HepG2 (cell line): Measurements from ENCODE around the gene PCSK5. TPM values are rescaled to one million over a fixed set of nuclear protein-coding genes. Genes with fewer than 3 reads are reported as not detected.

ENCODE experiments used
- ATAC-seq: fragments of 200-7000 bp; cut with Tn5 transposase; 3 replicates; pipeline ENCODE4 v1.9.1; 2020; ENCODE audit warnings: mild to moderate bottlenecking, moderate library complexity
- BruUV-seq: library from RNA; stranded (reverse); fragments of 400-500 nt; replicated peaks from 2 replicates; lab custom pipeline; 2021; lab: Mats Ljungman, UMichigan
- CTCF ChIA-PET: fragments of 300-600 bp; formaldehyde crosslinking; extraction: SDS; loops from one replicate; lab custom pipeline; 2021; ENCODE audit warnings: low total read pairs, inconsistent platforms, low intra/inter-chr PET ratio; lab: Yijun Ruan, JAX
- POLR2A ChIA-PET: fragments of 350-600 bp; sonication (Branson Sonifier 250); formaldehyde crosslinking; loops from one replicate; lab custom pipeline; 2020; ENCODE audit warnings: antibody characterized with exemption, inconsistent platforms; lab: Yijun Ruan, JAX
- DNase-seq: peaks from one replicate; pipeline ENCODE4 v3.0.0-alpha.2; 2015; ENCODE audit warnings: low spot score
- FAIRE-seq: peaks from 3 replicates; lab custom pipeline; 2011; peaks lifted over from hg19 to GRCh38; lab: Jason Lieb, UNC
- H2AFZ ChIP-seq: one replicate; pipeline ENCODE4 v1.6.1; 2011; ENCODE audit warnings: low read length, inconsistent platforms
- H3K27ac ChIP-seq: fragments of 300-600 bp; 3 replicates; pipeline ENCODE4 v1.8.0; 2011; ENCODE audit warnings: mixed run types, mild to moderate bottlenecking, mixed read lengths, low read length, inconsistent platforms; ENCODE audit not compliant: insufficient read depth; ENCODE audit errors: extremely low read length
- H3K27me3 ChIP-seq, 2 experiments: fragments of 200-600 bp in 1 of 2; 2 replicates in 1 of 2; 3 replicates in 1 of 2; pipeline versions ENCODE4 v1.6.0 to v1.8.0; 2011; ENCODE audit warnings: low read length in 2 of 2, mild to moderate bottlenecking in 2 of 2, moderate library complexity in 2 of 2, inconsistent platforms in 1 of 2; ENCODE audit not compliant: insufficient read depth in 2 of 2, control insufficient read depth in 1 of 2
- H3K36me3 ChIP-seq, 2 experiments: fragments of 200-600 bp in 1 of 2; replicated peaks in 1 of 2; 2 replicates in 1 of 2; 3 replicates in 1 of 2; pipeline versions ENCODE4 v1.5.1 to v1.8.0; 2011; ENCODE audit warnings: low read length in 2 of 2, inconsistent platforms in 1 of 2; ENCODE audit not compliant: insufficient read depth in 2 of 2, control insufficient read depth in 1 of 2
- H3K4me1 ChIP-seq: 2 replicates; pipeline ENCODE4 v1.5.1; 2012; ENCODE audit warnings: low read length, inconsistent platforms; ENCODE audit not compliant: insufficient read depth
- H3K4me2 ChIP-seq: 2 replicates; pipeline ENCODE4 v1.6.0; 2011; ENCODE audit warnings: low read depth, low read length, inconsistent platforms
- H3K4me3 ChIP-seq, 3 experiments: fragments of 200-600 bp in 1 of 3; sonication (generic), shearing (Covaris generic) in 1 of 3; replicated peaks in 1 of 3; 2 replicates each; pipeline ENCODE4 v1.5.1; 2011 to 2016; ENCODE audit warnings: low read length in 3 of 3, inconsistent platforms in 2 of 3, low read depth in 2 of 3, mild to moderate bottlenecking in 2 of 3, control low read depth in 1 of 3, mixed read lengths in 1 of 3; ENCODE audit not compliant: insufficient read depth in 1 of 3
- H3K79me2 ChIP-seq: one replicate; pipeline ENCODE4 v1.6.1; 2011; ENCODE audit warnings: low read length, inconsistent platforms; ENCODE audit not compliant: insufficient read depth
- H3K9ac ChIP-seq: 2 replicates; pipeline ENCODE4 v1.6.0; 2011; ENCODE audit warnings: mild to moderate bottlenecking, low read depth, low read length, inconsistent platforms; ENCODE audit not compliant: insufficient read depth
- H3K9me3 ChIP-seq: 2 replicates; pipeline ENCODE4 v1.5.1; 2012; ENCODE audit warnings: mild to moderate bottlenecking, low read length
- H4K20me1 ChIP-seq: 2 replicates; pipeline ENCODE4 v1.6.0; 2011; ENCODE audit warnings: inconsistent platforms, mild to moderate bottlenecking, low read length, moderate library complexity; ENCODE audit not compliant: insufficient read depth
- ATF1 ChIP-seq: IDR thresholded peaks from 2 replicates; pipeline ENCODE4 v1.6.1; 2016; ENCODE audit warnings: mild to moderate bottlenecking, control low read depth
- JARID2 ChIP-seq: sonication (generic); formaldehyde crosslinking; IDR thresholded peaks from 2 replicates; pipeline ENCODE4 v1.8.1; 2023; ENCODE audit warnings: missing genetic modification reagents, inconsistent platforms; ENCODE audit not compliant: insufficient replicate concordance
- KLF6 ChIP-seq: IDR thresholded peaks from 2 replicates; pipeline ENCODE4 v1.8.0; 2016; ENCODE audit warnings: missing biosample characterization, missing genetic modification reagents
- MAFK ChIP-seq, 2 experiments: IDR thresholded peaks in 1 of 2; conservative IDR thresholded peaks in 1 of 2; 2 replicates each; pipeline ENCODE4 v1.6.1; 2011; ENCODE audit warnings: improper control_type of control experiment in 2 of 2, low read length in 2 of 2
- NFATC3 ChIP-seq: sonication (generic); formaldehyde crosslinking; IDR thresholded peaks from 2 replicates; pipeline ENCODE4 v1.5.1; 2020; ENCODE audit warnings: mild to moderate bottlenecking, missing genetic modification reagents
- NR2F2 ChIP-seq: IDR thresholded peaks from 2 replicates; pipeline ENCODE4 v1.6.1; 2012; ENCODE audit warnings: low read depth, inconsistent platforms, borderline replicate concordance
- RFXAP ChIP-seq: sonication (generic); formaldehyde crosslinking; IDR thresholded peaks from 2 replicates; pipeline ENCODE4 v1.4.0; 2020; ENCODE audit warnings: missing genetic modification reagents, borderline replicate concordance
- ZNF75D ChIP-seq: sonication (generic); formaldehyde crosslinking; IDR thresholded peaks from 2 replicates; pipeline ENCODE4 v1.8.1; 2023; ENCODE audit warnings: missing genetic modification reagents, mild to moderate bottlenecking, borderline replicate concordance
- WGBS: methylation state at CpG from one replicate; pipeline ENCODE4 v1.1.6; 2017; ENCODE audit warnings: low lambda C conversion rate; 5-methylcytosine and 5-hydroxymethylcytosine counted together
- in situ Hi-C: cut with HindIII; loops from 2 replicates; pipeline ENCODE4 v1.10.0; 2017; ENCODE audit warnings: low pct_unique_long_range_greater_than_20kb; ENCODE audit not compliant: extremely low pct_ligation_motif_present
- intact Hi-C: fragments of 100-400 bp; cut with micrococcal nuclease; formaldehyde crosslinking; loops from one replicate; pipeline ENCODE4 v1.10.0; 2022; ENCODE audit not compliant: unreplicated experiment
- polyA plus RNA-seq, 8 experiments: library from polyadenylated mRNA; depleted of rRNA in 3 of 8; stranded (reverse) in 7 of 8; unstranded in 1 of 8; fragments of >200 nt; fragmentation: Illumina TruSeq in 4 of 8; extraction: Trizol in 4 of 8; gene quantifications; 2 replicates each; pipeline versions ENCODE4 v1.2.1 to v1.2.3, GENCODE V29; 2011 to 2016; ENCODE audit warnings: low read depth in 4 of 8, missing spikeins in 1 of 8, mixed read lengths in 1 of 8; ENCODE audit not compliant: insufficient read depth in 1 of 8
- total RNA-seq, 5 experiments: library from RNA; depleted of rRNA; stranded (reverse); fragments of >200 nt; fragmentation: Illumina TruSeq; extraction: Trizol; gene quantifications; 2 replicates each; pipeline ENCODE4 v1.2.3, GENCODE V29; 2016; ENCODE audit warnings: low read depth in 1 of 5
- TF ChIP-seq, protein P1 (sequence below): sonication (generic); formaldehyde crosslinking; IDR thresholded peaks from 2 replicates; pipeline ENCODE4 v1.4.0; 2020; ENCODE audit warnings: missing genetic modification reagents, borderline replicate concordance
- TF ChIP-seq, protein P2 (sequence below): sonication (generic); formaldehyde crosslinking; conservative IDR thresholded peaks from 2 replicates; pipeline ENCODE4 v1.4.0; 2020; ENCODE audit warnings: mild to moderate bottlenecking, missing genetic modification reagents, moderate library complexity
- TF ChIP-seq, protein P3 (sequence below): sonication (generic); formaldehyde crosslinking; IDR thresholded peaks from 2 replicates; pipeline ENCODE4 v1.4.0; 2020; ENCODE audit warnings: missing genetic modification reagents, borderline replicate concordance

The PCSK5 gene
- total and polyA plus RNA-seq, 2 of the 13 experiments (the other 11 are each of a cell fraction or from before 2014, with no cell fraction given): 0.55 to 0.66 TPM

DNA sequence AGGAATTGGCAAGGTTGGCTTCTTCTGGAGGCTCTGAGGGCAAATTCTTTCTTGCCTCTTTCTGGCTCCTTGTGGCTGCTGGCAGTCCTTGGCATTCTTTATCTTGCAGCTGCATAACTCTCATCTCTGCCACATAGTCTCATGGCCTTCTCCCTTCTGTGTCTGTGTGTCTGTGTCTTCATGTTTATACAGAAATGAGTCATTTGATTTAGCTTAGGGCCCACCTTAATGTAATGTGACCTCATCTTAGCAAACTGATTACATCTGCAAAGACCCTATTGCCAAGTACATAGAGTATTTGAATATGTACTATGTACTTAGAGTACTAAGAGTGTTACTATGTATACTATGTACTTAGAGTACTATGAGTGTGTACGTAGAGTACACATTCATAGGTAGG, 381.3 kb downstream of the PCSK5 start (continued):
- TF ChIP-seq, protein P1, sequence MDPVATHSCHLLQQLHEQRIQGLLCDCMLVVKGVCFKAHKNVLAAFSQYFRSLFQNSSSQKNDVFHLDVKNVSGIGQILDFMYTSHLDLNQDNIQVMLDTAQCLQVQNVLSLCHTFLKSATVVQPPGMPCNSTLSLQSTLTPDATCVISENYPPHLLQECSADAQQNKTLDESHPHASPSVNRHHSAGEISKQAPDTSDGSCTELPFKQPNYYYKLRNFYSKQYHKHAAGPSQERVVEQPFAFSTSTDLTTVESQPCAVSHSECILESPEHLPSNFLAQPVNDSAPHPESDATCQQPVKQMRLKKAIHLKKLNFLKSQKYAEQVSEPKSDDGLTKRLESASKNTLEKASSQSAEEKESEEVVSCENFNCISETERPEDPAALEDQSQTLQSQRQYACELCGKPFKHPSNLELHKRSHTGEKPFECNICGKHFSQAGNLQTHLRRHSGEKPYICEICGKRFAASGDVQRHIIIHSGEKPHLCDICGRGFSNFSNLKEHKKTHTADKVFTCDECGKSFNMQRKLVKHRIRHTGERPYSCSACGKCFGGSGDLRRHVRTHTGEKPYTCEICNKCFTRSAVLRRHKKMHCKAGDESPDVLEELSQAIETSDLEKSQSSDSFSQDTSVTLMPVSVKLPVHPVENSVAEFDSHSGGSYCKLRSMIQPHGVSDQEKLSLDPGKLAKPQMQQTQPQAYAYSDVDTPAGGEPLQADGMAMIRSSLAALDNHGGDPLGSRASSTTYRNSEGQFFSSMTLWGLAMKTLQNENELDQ (CRISPR knock-in tag): no peak
- no peak for TF ChIP-seq NR2F2
- TF ChIP-seq NFATC3 (CRISPR knock-in tag): no peak

DNA sequence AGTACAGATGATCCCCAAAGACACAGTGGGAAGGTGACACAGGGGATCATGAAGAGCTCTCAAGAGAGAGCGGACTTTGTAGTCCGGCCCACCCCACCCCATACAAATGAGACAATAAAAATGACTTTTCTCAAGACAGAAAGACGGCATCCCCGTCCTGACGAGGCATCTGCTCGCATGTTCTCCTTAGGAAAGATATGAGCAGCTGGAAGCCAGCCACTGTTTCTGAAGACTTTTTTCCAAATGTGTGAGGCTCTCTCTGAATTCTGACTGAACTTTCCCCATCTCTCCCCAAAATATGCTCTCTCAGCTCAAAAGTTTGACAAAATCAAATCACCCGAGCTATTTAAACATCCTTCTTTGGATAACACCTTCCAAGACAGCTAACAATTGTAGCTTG, 398.6 kb downstream of the PCSK5 start:
- POLR2A ChIA-PET: no interaction called here
- no peaks in the 10 kb centered on the region for H3K79me2 ChIP-seq
- DNase-seq: no peak
- no peaks in the 10 kb centered on the region for H4K20me1 ChIP-seq
- H3K4me3 ChIP-seq: no peak overlapping the region
- BruUV-seq: no TSS peak
- no peak for FAIRE-seq
- H3K4me1 ChIP-seq: peaks cover 7% of the 10 kb centered on the region; the same call in 1 of the 2 replicates
- no peak for ATAC-seq
- H3K27me3 ChIP-seq: peaks cover 0 to 4% of the 10 kb centered on the region in 2 experiments; a peak in 1 of 5 replicates
- H3K36me3 ChIP-seq: no peaks in the 10 kb centered on the region
- in situ Hi-C loops: no loop called here
- no peaks in the 10 kb centered on the region for H3K9me3 ChIP-seq
- WGBS: 69% methylated on average over 7 of the region's 7 CpGs
- intact Hi-C loops: no loop called here
- H3K4me2 ChIP-seq: no peak overlapping the region
- no peak overlapping the region for H3K27ac ChIP-seq
- CTCF ChIA-PET: no interaction called here
- H2AFZ ChIP-seq: no peak overlapping the region
- H3K9ac ChIP-seq: no peak overlapping the region
- no peak for TF ChIP-seq JARID2 (CRISPR knock-in tag)
- no peak for TF ChIP-seq ATF1
- TF ChIP-seq RFXAP (CRISPR knock-in tag): no peak
- no peak for TF ChIP-seq KLF6 (CRISPR knock-in tag)
- TF ChIP-seq, protein P2, sequence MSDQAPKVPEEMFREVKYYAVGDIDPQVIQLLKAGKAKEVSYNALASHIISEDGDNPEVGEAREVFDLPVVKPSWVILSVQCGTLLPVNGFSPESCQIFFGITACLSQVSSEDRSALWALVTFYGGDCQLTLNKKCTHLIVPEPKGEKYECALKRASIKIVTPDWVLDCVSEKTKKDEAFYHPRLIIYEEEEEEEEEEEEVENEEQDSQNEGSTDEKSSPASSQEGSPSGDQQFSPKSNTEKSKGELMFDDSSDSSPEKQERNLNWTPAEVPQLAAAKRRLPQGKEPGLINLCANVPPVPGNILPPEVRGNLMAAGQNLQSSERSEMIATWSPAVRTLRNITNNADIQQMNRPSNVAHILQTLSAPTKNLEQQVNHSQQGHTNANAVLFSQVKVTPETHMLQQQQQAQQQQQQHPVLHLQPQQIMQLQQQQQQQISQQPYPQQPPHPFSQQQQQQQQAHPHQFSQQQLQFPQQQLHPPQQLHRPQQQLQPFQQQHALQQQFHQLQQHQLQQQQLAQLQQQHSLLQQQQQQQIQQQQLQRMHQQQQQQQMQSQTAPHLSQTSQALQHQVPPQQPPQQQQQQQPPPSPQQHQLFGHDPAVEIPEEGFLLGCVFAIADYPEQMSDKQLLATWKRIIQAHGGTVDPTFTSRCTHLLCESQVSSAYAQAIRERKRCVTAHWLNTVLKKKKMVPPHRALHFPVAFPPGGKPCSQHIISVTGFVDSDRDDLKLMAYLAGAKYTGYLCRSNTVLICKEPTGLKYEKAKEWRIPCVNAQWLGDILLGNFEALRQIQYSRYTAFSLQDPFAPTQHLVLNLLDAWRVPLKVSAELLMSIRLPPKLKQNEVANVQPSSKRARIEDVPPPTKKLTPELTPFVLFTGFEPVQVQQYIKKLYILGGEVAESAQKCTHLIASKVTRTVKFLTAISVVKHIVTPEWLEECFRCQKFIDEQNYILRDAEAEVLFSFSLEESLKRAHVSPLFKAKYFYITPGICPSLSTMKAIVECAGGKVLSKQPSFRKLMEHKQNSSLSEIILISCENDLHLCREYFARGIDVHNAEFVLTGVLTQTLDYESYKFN: no peak
- TF ChIP-seq, protein P3, sequence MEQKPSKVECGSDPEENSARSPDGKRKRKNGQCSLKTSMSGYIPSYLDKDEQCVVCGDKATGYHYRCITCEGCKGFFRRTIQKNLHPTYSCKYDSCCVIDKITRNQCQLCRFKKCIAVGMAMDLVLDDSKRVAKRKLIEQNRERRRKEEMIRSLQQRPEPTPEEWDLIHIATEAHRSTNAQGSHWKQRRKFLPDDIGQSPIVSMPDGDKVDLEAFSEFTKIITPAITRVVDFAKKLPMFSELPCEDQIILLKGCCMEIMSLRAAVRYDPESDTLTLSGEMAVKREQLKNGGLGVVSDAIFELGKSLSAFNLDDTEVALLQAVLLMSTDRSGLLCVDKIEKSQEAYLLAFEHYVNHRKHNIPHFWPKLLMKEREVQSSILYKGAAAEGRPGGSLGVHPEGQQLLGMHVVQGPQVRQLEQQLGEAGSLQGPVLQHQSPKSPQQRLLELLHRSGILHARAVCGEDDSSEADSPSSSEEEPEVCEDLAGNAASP (CRISPR knock-in tag): no peak
- no peak for TF ChIP-seq ZNF75D (CRISPR knock-in tag)
- TF ChIP-seq, protein P1 (CRISPR knock-in tag): no peak
- no peak for TF ChIP-seq MAFK (conservative IDR thresholded peaks at IDR 0.05 in 1 of 2, IDR thresholded peaks at IDR 0.05 in 1 of 2; ENCODE audit: low read length in 2 of 2)
